Left ventricle myocardium inferior (tissue), 1 donor: ENCODE results near the gene EEF2K. TPM values are rescaled to one million over a fixed set of nuclear protein-coding genes. Genes with fewer than 3 reads are reported as not detected.

Experiments used
- DNase-seq: peaks from one replicate; pipeline ENCODE4 v3.0.0-alpha.2; 2020
- H3K27ac ChIP-seq: fragments of 200-600 bp; replicated peaks from 2 replicates; pipeline ENCODE4 v1.8.0; 2021
- H3K27me3 ChIP-seq: fragments of 200-600 bp; 2 replicates; pipeline ENCODE4 v1.8.0; 2021; ENCODE audit warnings: low read depth
- H3K36me3 ChIP-seq: fragments of 200-600 bp; 2 replicates; pipeline ENCODE4 v1.8.0; 2021
- H3K4me1 ChIP-seq: fragments of 200-600 bp; 2 replicates; pipeline ENCODE4 v1.8.0; 2021
- H3K4me3 ChIP-seq: fragments of 200-600 bp; 2 replicates; pipeline ENCODE4 v1.8.0; 2021; ENCODE audit warnings: mild to moderate bottlenecking, moderate library complexity
- H3K9me3 ChIP-seq: fragments of 200-600 bp; replicated peaks from 2 replicates; pipeline ENCODE4 v1.8.0; 2021
- CTCF ChIP-seq: fragments of 200-600 bp; IDR thresholded peaks from 2 replicates; pipeline ENCODE4 v1.8.0; 2021; ENCODE audit warnings: antibody characterized with exemption, mild to moderate bottlenecking, borderline replicate concordance
- intact Hi-C: fragments of 100-400 bp; cut with micrococcal nuclease; formaldehyde crosslinking; loops from one replicate; pipeline ENCODE4 v1.11.0; 2022
- total RNA-seq: library from RNA; stranded (reverse); fragmentation: NEBNext Ultra II Directional; extraction: Animal tissue kit (Norgen Biotek cat#: 25700); gene quantifications from one replicate; pipeline ENCODE4 v1.2.1, GENCODE V29; 2021
- donor health status: DM: no; HTN: yes; CAD: no; lungs with severe emphysema.

Gene EEF2K
- total RNA-seq, 1 donor from 2014 or later = 22.1 TPM

- intact Hi-C loops = loop anchor here (10.0 kb wide), 1 partner anchor 73 kb away; no protein-coding TSS in a partner anchor
- H3K27me3 ChIP-seq = no peaks in the 10 kb centered on the region
- H3K36me3 ChIP-seq = no peaks in the 10 kb centered on the region
- no peaks in the 10 kb centered on the region for H3K9me3 ChIP-seq
- TF ChIP-seq CTCF = no peak
- no peaks in the 10 kb centered on the region for H3K4me1 ChIP-seq
- no peak for DNase-seq
- no peak overlapping the region for H3K4me3 ChIP-seq
- H3K27ac ChIP-seq = no peak overlapping the region
Observed at GRCh38 chr16:22177968-22178930, 27.8 kb upstream of the EEF2K start.

GRCh38 chr16:22181426-22181825, 24.7 kb upstream of the EEF2K start:
- DNase-seq = no peak

GRCh38 chr16:22181843-22182242, 24.2 kb upstream of the EEF2K start:
- H3K27me3 ChIP-seq = no peaks in the 10 kb centered on the region
- no peak for DNase-seq
- intact Hi-C loops = no loop called here
- no peaks in the 10 kb centered on the region for H3K4me1 ChIP-seq
- TF ChIP-seq CTCF = no peak
- H3K4me3 ChIP-seq = no peak overlapping the region
- H3K27ac ChIP-seq = no peak overlapping the region
- H3K36me3 ChIP-seq = no peaks in the 10 kb centered on the region
- H3K9me3 ChIP-seq = no peaks in the 10 kb centered on the region

More at GRCh38 chr16:22181426-22181825, 24.7 kb upstream of the EEF2K start:
- Histone ChIP-seq H3K27ac (no peak overlapping the region), H3K4me3 (no peak overlapping the region), H3K9me3 (no peaks in the 10 kb centered on the region), H3K27me3 (no peaks in the 10 kb centered on the region), H3K4me1 (no peaks in the 10 kb centered on the region), H3K36me3 (no peaks in the 10 kb centered on the region)
- intact Hi-C loops = no loop called here
- no peak for TF ChIP-seq CTCF

GRCh38 chr16:22183335-22183734, 22.7 kb upstream of the EEF2K start:
- no peak for DNase-seq

GRCh38 chr16:22183901-22184614, 22.0 kb upstream of the EEF2K start:
- Histone ChIP-seq H3K4me1 (peaks cover 9% of the 10 kb centered on the region), H3K4me3 (no peak overlapping the region), H3K27ac (no peak overlapping the region), H3K27me3 (no peaks in the 10 kb centered on the region), H3K9me3 (no peaks in the 10 kb centered on the region), H3K36me3 (no peaks in the 10 kb centered on the region)
- TF ChIP-seq CTCF = peak; percentile 14
- no peak for DNase-seq
- intact Hi-C loops = no loop called here

More at GRCh38 chr16:22183335-22183734, 22.7 kb upstream of the EEF2K start:
- TF ChIP-seq CTCF = no peak
- no peaks in the 10 kb centered on the region for H3K36me3 ChIP-seq
- no peak overlapping the region for H3K4me3 ChIP-seq
- no peaks in the 10 kb centered on the region for H3K9me3 ChIP-seq
- no peak overlapping the region for H3K27ac ChIP-seq
- intact Hi-C loops = no loop called here
- no peaks in the 10 kb centered on the region for H3K27me3 ChIP-seq
- peaks cover 2% of the 10 kb centered on the region for H3K4me1 ChIP-seq
